ENCODE data around the gene USP49.

- TF ChIP-seq, protein P1, sequence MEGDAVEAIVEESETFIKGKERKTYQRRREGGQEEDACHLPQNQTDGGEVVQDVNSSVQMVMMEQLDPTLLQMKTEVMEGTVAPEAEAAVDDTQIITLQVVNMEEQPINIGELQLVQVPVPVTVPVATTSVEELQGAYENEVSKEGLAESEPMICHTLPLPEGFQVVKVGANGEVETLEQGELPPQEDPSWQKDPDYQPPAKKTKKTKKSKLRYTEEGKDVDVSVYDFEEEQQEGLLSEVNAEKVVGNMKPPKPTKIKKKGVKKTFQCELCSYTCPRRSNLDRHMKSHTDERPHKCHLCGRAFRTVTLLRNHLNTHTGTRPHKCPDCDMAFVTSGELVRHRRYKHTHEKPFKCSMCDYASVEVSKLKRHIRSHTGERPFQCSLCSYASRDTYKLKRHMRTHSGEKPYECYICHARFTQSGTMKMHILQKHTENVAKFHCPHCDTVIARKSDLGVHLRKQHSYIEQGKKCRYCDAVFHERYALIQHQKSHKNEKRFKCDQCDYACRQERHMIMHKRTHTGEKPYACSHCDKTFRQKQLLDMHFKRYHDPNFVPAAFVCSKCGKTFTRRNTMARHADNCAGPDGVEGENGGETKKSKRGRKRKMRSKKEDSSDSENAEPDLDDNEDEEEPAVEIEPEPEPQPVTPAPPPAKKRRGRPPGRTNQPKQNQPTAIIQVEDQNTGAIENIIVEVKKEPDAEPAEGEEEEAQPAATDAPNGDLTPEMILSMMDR (IDR thresholded peaks at IDR 0.05), result no peak
- TF ChIP-seq POLR2A (IDR thresholded peaks at IDR 0.05), result no peak
Measured at GRCh38 chr6:41811095-41811494, 84.1 kb downstream of the USP49 start.

Data from stomach (tissue), 4 donors.